Body of pancreas (tissue), 4 donors: Measurements from ENCODE around the gene SLC36A1.

ENCODE experiments used
- CTCF ChIP-seq, 7 experiments: fragments of 450-650 bp in 4 of 7; fragments of 200-600 bp in 3 of 7; sonication (generic) in 3 of 7; IDR thresholded peaks; one replicate each; pipeline ENCODE4 v1.5.1; 2016 to 2019; ENCODE audit warnings: antibody characterized with exemption in 7 of 7
- POLR2A ChIP-seq, 3 donors: fragments of 450-650 bp; IDR thresholded peaks; one replicate each; pipeline ENCODE4 v1.6.1; 2016; ENCODE audit warnings: antibody characterized with exemption in 3 of 3, mild to moderate bottlenecking in 2 of 3

GRCh38 chr5:151454889-151455288 lies 7.5 kb downstream of the SLC36A1 start:
- no peak for TF ChIP-seq CTCF (IDR thresholded peaks at IDR 0.05)
- no peak for TF ChIP-seq POLR2A (IDR thresholded peaks at IDR 0.05)
